ENCODE data around the gene DMXL1.

GRCh38 chr5:119279093-119279492, 208.2 kb downstream of the DMXL1 start:
- no peak for TF ChIP-seq POLR2AphosphoS5 (IDR thresholded peaks at IDR 0.05; ENCODE audit: low read depth, low read length)
- TF ChIP-seq, protein P1, sequence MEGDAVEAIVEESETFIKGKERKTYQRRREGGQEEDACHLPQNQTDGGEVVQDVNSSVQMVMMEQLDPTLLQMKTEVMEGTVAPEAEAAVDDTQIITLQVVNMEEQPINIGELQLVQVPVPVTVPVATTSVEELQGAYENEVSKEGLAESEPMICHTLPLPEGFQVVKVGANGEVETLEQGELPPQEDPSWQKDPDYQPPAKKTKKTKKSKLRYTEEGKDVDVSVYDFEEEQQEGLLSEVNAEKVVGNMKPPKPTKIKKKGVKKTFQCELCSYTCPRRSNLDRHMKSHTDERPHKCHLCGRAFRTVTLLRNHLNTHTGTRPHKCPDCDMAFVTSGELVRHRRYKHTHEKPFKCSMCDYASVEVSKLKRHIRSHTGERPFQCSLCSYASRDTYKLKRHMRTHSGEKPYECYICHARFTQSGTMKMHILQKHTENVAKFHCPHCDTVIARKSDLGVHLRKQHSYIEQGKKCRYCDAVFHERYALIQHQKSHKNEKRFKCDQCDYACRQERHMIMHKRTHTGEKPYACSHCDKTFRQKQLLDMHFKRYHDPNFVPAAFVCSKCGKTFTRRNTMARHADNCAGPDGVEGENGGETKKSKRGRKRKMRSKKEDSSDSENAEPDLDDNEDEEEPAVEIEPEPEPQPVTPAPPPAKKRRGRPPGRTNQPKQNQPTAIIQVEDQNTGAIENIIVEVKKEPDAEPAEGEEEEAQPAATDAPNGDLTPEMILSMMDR (IDR thresholded peaks at IDR 0.05) = no peak
- TF ChIP-seq RXRA (IDR thresholded peaks at IDR 0.05; ENCODE audit: borderline replicate concordance, low read depth) = no peak
- TF ChIP-seq USF2 (IDR thresholded peaks at IDR 0.05; ENCODE audit: borderline replicate concordance, low read depth, low read length) = no peak
- no peak for TF ChIP-seq ZBTB33 (IDR thresholded peaks at IDR 0.05; ENCODE audit: borderline replicate concordance, low read depth)
- no peak for TF ChIP-seq RAD21 (IDR thresholded peaks at IDR 0.05; ENCODE audit: low read length)
